NCI-H2029 (cell line): Measurements from ENCODE around the gene MYO18A.
"Not testable (repeated sequence)": the region's sequence is repeated elsewhere in the genome, so short reads cannot be mapped to it uniquely, and the experiment has no call there.

ENCODE experiments used
- DNase-seq: peaks from one replicate; lab custom pipeline; 2025; lab: John Stamatoyannopoulos, UW

Gene MYO18A

GRCh38 chr17:29196769-29197515 is 16.7 kb upstream of the MYO18A start:
- no peak for DNase-seq

GRCh38 chr17:29195465-29196081 is 15.4 kb upstream of the MYO18A start:
- no peak for DNase-seq

GRCh38 chr17:29194669-29195068 is 14.5 kb upstream of the MYO18A start:
- DNase-seq, result no peak

- no peak for DNase-seq
Observed at GRCh38 chr17:29193146-29193545, 12.9 kb upstream of the MYO18A start.

- no peak for DNase-seq
Observed at GRCh38 chr17:29190592-29191207, 10.5 kb upstream of the MYO18A start.

GRCh38 chr17:29190039-29190438 is 9.8 kb upstream of the MYO18A start:
- DNase-seq, result peak; percentile 4

- DNase-seq, result no peak
Observed at GRCh38 chr17:29189355-29189754, 9.2 kb upstream of the MYO18A start.

- DNase-seq, result no peak
Observed at GRCh38 chr17:29181226-29181625, 1.0 kb upstream of the MYO18A start.

GRCh38 chr17:29180788-29181160 is 576 bp upstream of the MYO18A start:
- no peak for DNase-seq

GRCh38 chr17:29179232-29180033 is 765 bp downstream of the MYO18A start:
- DNase-seq, result no peak

- no peak for DNase-seq
Observed at GRCh38 chr17:29178750-29179231, 1.4 kb downstream of the MYO18A start.

GRCh38 chr17:29177871-29178749 is 2.1 kb downstream of the MYO18A start:
- DNase-seq, result peak; percentile 18

GRCh38 chr17:29177541-29177870 is 2.7 kb downstream of the MYO18A start:
- no peak for DNase-seq

- DNase-seq, result peak; percentile 79
Observed at GRCh38 chr17:29176558-29177351, 3.4 kb downstream of the MYO18A start.

- no peak for DNase-seq
Observed at GRCh38 chr17:29175349-29175748, 4.8 kb downstream of the MYO18A start.

- DNase-seq, result no peak
Observed at GRCh38 chr17:29172589-29172988, 7.6 kb downstream of the MYO18A start.

GRCh38 chr17:29170682-29171081 is 9.5 kb downstream of the MYO18A start:
- DNase-seq, result no peak

GRCh38 chr17:29169806-29170591 is 10.2 kb downstream of the MYO18A start:
- DNase-seq, result no peak

GRCh38 chr17:29168759-29169126 is 11.5 kb downstream of the MYO18A start:
- DNase-seq, result not testable (repeated sequence)
